Adipose tissue (tissue), 3 donors: Measurements from ENCODE around the gene PAQR8. TPM values are rescaled to one million over a fixed set of nuclear protein-coding genes. Genes with fewer than 3 reads are reported as not detected.
"Not testable (repeated sequence)": the region's sequence is repeated elsewhere in the genome, so short reads cannot be mapped to it uniquely, and the experiment has no call there.

Source experiments
- H3K27ac ChIP-seq: one replicate; pipeline ENCODE4 v1.5.1; 2013; ENCODE audit warnings: low read depth, low read length
- WGBS, 3 donors: extraction: QIAGEN DNeasy Blood & Tissue Kit; methylation state at CpG; one replicate each; pipeline ENCODE4 v1.1.7; 2013; 5-methylcytosine and 5-hydroxymethylcytosine counted together
- polyA plus RNA-seq, 3 donors: library from polyadenylated mRNA; stranded (reverse); fragments of 200-250 nt; gene quantifications; one replicate each; pipeline ENCODE4 v1.2.3, GENCODE V29; 2013
- donor health status: healthy with polysubstance abuse.
- donor health status: Bipolar disorder and iron deficiency.
- donor health status: healthy.

The PAQR8 gene
- polyA plus RNA-seq, 3 donors, result 1.0 to 2.8 (median 1.1) TPM

DNA sequence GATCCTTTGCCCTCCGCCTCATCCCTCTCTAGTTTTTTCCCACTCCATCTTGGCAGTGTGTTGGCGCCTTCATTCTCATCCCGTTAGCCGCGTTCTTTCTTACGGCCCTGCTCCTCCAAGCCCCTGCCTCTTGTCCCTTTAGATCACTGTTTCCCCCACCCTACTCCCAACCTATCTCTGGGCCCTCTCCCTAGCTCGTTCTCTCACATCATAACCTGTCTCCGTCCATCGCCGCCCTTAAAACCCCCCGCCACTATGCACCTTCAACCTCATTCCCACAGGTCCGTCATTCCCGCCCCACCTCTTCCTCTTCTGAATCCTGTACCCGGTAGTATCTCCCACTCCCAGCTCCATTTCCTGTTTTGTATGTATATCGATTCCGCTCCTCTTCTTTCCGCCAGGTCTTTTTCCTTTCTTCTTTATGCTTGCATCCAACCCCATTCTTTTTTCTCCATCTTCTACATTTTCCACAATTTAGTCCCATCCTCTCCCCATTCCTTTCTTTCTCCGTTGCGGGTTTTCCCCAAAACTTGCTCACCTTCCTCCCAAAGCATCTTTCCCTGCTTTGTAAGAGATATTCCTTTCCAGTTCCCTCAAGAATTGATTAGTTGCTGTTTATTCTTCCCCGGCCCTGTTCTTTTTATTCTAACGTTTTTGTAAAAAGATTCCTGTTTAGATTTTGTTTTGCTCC lies 58.9 kb downstream of the PAQR8 start:
- WGBS, 3 donors, result 3 to 6% (median 6%) methylated on average over 21 of the region's 21 CpGs
- H3K27ac ChIP-seq, result no peak overlapping the region

DNA sequence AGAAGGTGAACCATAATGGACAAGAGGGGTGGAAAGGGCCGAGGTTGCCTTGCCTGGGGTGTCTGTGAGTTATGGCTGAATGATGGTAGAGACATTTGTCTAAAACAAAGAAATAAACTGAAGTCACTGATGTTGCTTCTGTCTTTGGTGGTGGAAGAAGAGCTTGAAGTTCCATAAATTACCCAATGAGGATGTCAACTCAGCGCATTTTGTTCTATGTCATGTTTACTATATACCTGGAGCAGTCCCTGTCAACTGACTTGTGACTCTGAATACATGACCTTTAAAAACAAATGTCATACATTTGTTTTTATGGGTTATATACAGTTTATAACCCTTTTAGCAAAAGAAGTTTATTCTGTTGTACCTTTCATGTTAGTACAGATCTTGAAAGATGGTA lies 60.2 kb downstream of the PAQR8 start:
- H3K27ac ChIP-seq, result no peak overlapping the region
- 93 to 94% (median 94%) methylated on average over 2 of the region's 2 CpGs for WGBS, 3 donors

GRCh38 chr6:52423448-52423847 lies 61.5 kb downstream of the PAQR8 start:
- no peak overlapping the region for H3K27ac ChIP-seq

GRCh38 chr6:52423971-52424381 lies 62.0 kb downstream of the PAQR8 start:
- no peak overlapping the region for H3K27ac ChIP-seq
- 64 to 88% (median 79%) methylated on average over 8 of the region's 8 CpGs for WGBS, 3 donors

More at GRCh38 chr6:52423448-52423847, 61.5 kb downstream of the PAQR8 start:
- WGBS, 3 donors, result 72 to 82% (median 82%) methylated on average over 3 of the region's 3 CpGs

DNA sequence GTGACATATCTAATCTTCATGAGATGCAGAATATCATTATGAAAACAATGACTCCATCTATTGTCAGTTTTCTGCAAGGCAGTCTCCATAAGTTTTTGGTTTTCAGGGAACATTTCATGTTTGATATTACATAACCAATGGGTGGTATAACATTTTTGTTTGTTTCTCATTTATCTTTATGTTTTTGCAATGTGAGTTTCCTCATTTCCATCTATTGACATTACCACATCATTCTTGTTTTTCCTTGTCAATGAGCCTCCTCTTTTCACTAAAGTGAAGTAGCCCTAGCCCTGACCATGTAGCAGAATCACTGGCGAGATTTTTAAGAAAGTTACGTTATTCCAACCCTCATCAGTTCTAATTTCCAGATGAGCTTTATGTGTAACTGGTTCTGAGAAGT lies 62.6 kb downstream of the PAQR8 start:
- 82 to 90% (median 86%) methylated on average over 2 of the region's 2 CpGs for WGBS, 3 donors
- no peak overlapping the region for H3K27ac ChIP-seq

DNA sequence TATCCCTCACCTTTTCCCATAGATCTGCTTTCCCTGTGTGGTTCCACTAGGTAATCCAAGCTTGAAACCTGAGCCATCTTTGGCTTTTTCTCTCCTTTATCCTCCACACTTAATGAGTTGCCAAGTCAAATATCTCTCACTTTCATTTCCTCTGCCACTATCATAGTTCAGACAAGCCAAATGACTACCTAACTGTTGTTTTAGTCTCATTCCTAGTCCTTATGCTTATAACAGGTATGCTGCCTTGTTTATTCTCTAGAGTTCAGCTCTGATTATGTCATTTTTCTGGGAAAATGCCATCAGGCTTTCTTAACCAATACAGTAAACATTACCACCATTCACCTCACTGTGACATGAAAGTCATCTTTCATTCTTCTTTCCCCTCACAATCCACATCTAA lies 64.7 kb downstream of the PAQR8 start:
- H3K27ac ChIP-seq, result no peak overlapping the region

DNA sequence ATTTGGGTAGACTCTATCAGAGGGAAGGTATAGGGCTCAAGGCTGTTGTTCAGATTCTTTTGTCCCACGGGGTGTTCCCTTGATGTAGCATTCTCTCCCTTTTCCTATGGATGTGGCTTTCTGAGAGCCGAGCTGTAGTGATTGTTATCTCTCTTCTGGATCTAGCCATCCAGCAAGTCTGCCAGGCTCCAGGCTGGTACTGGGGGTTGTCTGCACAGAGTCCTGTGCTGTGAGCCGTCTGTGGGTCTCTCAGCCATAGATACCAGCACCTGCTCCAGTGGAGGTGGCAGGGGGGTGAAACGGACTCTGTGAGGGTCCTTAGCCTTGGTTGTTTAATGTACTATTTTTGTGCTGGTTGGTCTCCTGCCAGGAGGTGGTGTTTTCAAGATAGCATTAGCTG lies 71.3 kb downstream of the PAQR8 start:
- WGBS, 3 donors, result 70 to 92% (median 91%) methylated on average over 4 of the region's 4 CpGs

GRCh38 chr6:52435345-52435744 lies 73.4 kb downstream of the PAQR8 start:
- no peak overlapping the region for H3K27ac ChIP-seq
- 66 to 77% (median 76%) methylated on average over 1 of the region's 1 CpG for WGBS, 3 donors

More for the DNA sequence above, 71.3 kb downstream of the PAQR8 start:
- H3K27ac ChIP-seq, result not testable (repeated sequence)

- WGBS, 3 donors, result 86 to 87% (median 86%) methylated on average over 2 of the region's 2 CpGs
- no peak overlapping the region for H3K27ac ChIP-seq
Measured at GRCh38 chr6:52438926-52439325, 77.0 kb downstream of the PAQR8 start.

GRCh38 chr6:52454556-52454955 lies 92.6 kb downstream of the PAQR8 start:
- no peak overlapping the region for H3K27ac ChIP-seq
- 75 to 96% (median 94%) methylated on average over 2 of the region's 2 CpGs for WGBS, 3 donors

DNA sequence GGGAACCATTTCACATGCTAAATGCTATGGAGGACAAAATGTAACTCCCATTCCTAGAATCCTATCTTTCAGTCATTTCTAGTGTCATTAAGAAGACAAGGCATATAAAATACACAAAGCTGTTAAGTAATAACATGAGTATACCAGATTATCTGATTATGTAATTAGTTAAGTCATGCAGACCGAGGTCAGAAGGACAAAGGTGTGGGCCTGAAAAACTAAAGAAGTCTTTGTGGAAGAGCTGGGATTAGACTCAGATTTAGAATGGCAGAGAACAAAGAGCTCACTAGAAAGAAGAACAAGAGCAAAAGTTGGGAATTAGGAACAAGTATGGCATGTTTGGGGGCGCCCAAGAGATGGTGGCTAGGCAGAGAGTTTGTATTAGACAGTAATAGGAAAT lies 95.1 kb downstream of the PAQR8 start:
- H3K27ac ChIP-seq, result no peak overlapping the region
- WGBS, 3 donors, result 88 to 96% (median 94%) methylated on average over 2 of the region's 2 CpGs

Other genes starting within 250 kb of the PAQR8 start
- gene IL17A, start 175.8 kb upstream of the PAQR8 start, polyA plus RNA-seq, result not detected
- not detected for gene IL17F, start 117.7 kb upstream of the PAQR8 start, polyA plus RNA-seq
- 10 to 100 TPM; 12.8 to 22.6 (median 20.7) TPM for gene MCM3, start 77.4 kb upstream of the PAQR8 start, polyA plus RNA-seq
- 1 to 10 TPM; 6.3 to 8.1 (median 6.6) TPM for gene EFHC1, start 58.2 kb downstream of the PAQR8 start, polyA plus RNA-seq
- 10 to 100 TPM in 2 of 3 donors, 1 to 10 TPM in 1; 4.5 to 13.6 (median 12.9) TPM for gene TRAM2, start 214.9 kb downstream of the PAQR8 start, polyA plus RNA-seq